COLO668 (cell line): ENCODE measurements around the gene TMA7.

Experiments
- DNase-seq: peaks from one replicate; lab custom pipeline; 2025; ENCODE audit not compliant: unreplicated experiment; lab: John Stamatoyannopoulos, UW

Gene TMA7

GRCh38 chr3:48408823-48409281, 31.2 kb upstream of the TMA7 start:
- no peak for DNase-seq

GRCh38 chr3:48409291-48410201, 30.5 kb upstream of the TMA7 start:
- DNase-seq: no peak

- DNase-seq: no peak
Measured at GRCh38 chr3:48410205-48411040, 29.6 kb upstream of the TMA7 start.

- DNase-seq: no peak
Measured at GRCh38 chr3:48411041-48411588, 28.9 kb upstream of the TMA7 start.

GRCh38 chr3:48411606-48412374, 28.3 kb upstream of the TMA7 start:
- DNase-seq: no peak

- DNase-seq: no peak
Measured at GRCh38 chr3:48412375-48413001, 27.6 kb upstream of the TMA7 start.

- DNase-seq: no peak
Measured at GRCh38 chr3:48413086-48413485, 27.0 kb upstream of the TMA7 start.

GRCh38 chr3:48413611-48414010, 26.4 kb upstream of the TMA7 start:
- no peak for DNase-seq

- no peak for DNase-seq
Measured at GRCh38 chr3:48414376-48415250, 25.4 kb upstream of the TMA7 start.

GRCh38 chr3:48415251-48415953, 24.7 kb upstream of the TMA7 start:
- no peak for DNase-seq

GRCh38 chr3:48416091-48416505, 24.0 kb upstream of the TMA7 start:
- no peak for DNase-seq

- no peak for DNase-seq
Measured at GRCh38 chr3:48416546-48416945, 23.5 kb upstream of the TMA7 start.

GRCh38 chr3:48417529-48418108, 22.4 kb upstream of the TMA7 start:
- no peak for DNase-seq

GRCh38 chr3:48418140-48418539, 21.9 kb upstream of the TMA7 start:
- DNase-seq: no peak

- DNase-seq: no peak
Measured at GRCh38 chr3:48418651-48419050, 21.4 kb upstream of the TMA7 start.

GRCh38 chr3:48419149-48419548, 20.9 kb upstream of the TMA7 start:
- DNase-seq: no peak

- DNase-seq: no peak
Measured at GRCh38 chr3:48419597-48419996, 20.5 kb upstream of the TMA7 start.

GRCh38 chr3:48420561-48420960, 19.5 kb upstream of the TMA7 start:
- DNase-seq: no peak
